Measurements from ENCODE around the gene EPHA7. TPM values are rescaled to one million over a fixed set of nuclear protein-coding genes. Genes with fewer than 3 reads are reported as not detected.
A peak's percentile ranks its signal among the peaks of the same experiment; 100 is the strongest.

Gene EPHA7
- total RNA-seq = 11.3 to 12.4 TPM (median 11.7 TPM) in 3 replicates

DNA sequence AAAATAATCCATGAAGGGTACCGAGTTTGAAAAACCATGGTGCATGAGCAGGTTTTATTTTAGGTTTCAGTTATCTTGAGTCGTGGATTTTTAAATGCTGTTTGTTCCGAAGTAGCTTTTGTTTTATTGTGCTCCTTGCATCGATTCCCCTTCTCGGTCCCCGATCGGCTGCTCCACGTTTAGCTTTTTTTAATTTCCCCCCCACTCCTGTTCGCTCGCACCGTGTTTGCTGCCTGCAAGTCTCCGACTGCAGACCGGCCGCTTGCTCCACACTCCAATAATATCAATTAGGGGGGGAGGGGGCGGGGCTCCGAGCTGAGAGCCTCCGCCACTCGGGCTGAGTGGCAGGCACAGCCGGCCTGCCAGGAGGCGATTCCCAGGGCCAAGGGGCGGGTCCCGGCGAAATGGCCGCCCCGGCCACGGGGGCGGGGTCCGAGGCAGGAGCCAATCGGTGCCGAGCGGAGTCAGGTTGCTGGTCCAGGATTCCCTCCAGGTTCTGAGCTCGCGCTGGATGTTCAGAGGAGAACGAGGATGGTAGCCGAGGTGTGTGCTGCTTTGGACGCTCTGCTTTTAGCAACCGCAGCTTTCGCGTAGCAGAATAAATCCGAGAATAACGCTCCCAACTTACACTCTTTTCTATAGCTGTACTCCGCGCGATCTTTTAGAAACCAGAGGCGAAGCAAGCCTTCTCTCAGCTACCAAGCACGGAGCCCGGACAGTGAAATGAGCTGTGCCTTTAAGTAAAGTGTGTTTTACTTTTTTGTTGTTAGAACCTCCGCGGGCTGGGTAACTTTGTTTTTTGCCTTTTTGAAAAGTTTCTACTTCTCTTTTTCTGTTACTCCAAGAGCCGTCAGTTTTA is at the start of gene EPHA7:
Gene EPHA7 (minus strand): TSS at position 256 of the 859 bp plus-strand sequence. CDS start 218 bp downstream, at position 38.
- Mint-ChIP-seq H3K9me3 (no peaks in the 10 kb centered on the region), H3K4me3 (peak within 1 kb of the TSS; percentile 95), H3K27me3 (ENCODE audit: low read depth) (peaks cover 39% of the 10 kb centered on the region), H3K36me3 (no peaks in the 10 kb centered on the region), H3K27ac (peak within 1 kb of the TSS; percentile 94), H3K4me1 (peaks cover 34% of the 10 kb centered on the region)
- peak; percentile 94 to 97 for DNase-seq (ENCODE audit: low spot score in 2 of 2, unreplicated experiment in 2 of 2)
- TF ChIP-seq, protein P1, sequence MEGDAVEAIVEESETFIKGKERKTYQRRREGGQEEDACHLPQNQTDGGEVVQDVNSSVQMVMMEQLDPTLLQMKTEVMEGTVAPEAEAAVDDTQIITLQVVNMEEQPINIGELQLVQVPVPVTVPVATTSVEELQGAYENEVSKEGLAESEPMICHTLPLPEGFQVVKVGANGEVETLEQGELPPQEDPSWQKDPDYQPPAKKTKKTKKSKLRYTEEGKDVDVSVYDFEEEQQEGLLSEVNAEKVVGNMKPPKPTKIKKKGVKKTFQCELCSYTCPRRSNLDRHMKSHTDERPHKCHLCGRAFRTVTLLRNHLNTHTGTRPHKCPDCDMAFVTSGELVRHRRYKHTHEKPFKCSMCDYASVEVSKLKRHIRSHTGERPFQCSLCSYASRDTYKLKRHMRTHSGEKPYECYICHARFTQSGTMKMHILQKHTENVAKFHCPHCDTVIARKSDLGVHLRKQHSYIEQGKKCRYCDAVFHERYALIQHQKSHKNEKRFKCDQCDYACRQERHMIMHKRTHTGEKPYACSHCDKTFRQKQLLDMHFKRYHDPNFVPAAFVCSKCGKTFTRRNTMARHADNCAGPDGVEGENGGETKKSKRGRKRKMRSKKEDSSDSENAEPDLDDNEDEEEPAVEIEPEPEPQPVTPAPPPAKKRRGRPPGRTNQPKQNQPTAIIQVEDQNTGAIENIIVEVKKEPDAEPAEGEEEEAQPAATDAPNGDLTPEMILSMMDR (IDR thresholded peaks at IDR 0.05; ENCODE audit: unreplicated experiment) = no peak

- H3K9me3 Mint-ChIP-seq = peaks cover 8% of the 10 kb centered on the region
- TF ChIP-seq, protein P1 (IDR thresholded peaks at IDR 0.05; ENCODE audit: unreplicated experiment) = no peak
- peaks cover 4% of the 10 kb centered on the region for H3K4me1 Mint-ChIP-seq
- H3K36me3 Mint-ChIP-seq = no peaks in the 10 kb centered on the region
- no peak overlapping the region for H3K4me3 Mint-ChIP-seq
- no peaks in the 10 kb centered on the region for H3K27me3 Mint-ChIP-seq (ENCODE audit: low read depth)
- no peak overlapping the region for H3K27ac Mint-ChIP-seq
- no peak for DNase-seq (ENCODE audit: low spot score in 2 of 2, unreplicated experiment in 2 of 2)
Measured at GRCh38 chr6:93468291-93468690, 48.9 kb upstream of the EPHA7 start.

GRCh38 chr6:93454533-93454932 is 35.2 kb upstream of the EPHA7 start:
- Mint-ChIP-seq H3K9me3 (no peaks in the 10 kb centered on the region), H3K27ac (no peak overlapping the region), H3K27me3 (ENCODE audit: low read depth) (peaks cover 2% of the 10 kb centered on the region), H3K4me1 (peaks cover 3% of the 10 kb centered on the region), H3K36me3 (no peaks in the 10 kb centered on the region), H3K4me3 (no peak overlapping the region)
- TF ChIP-seq, protein P1 (IDR thresholded peaks at IDR 0.05; ENCODE audit: unreplicated experiment) = no peak
- DNase-seq (ENCODE audit: low spot score in 2 of 2, unreplicated experiment in 2 of 2) = no peak

GRCh38 chr6:93453956-93454355 is 34.6 kb upstream of the EPHA7 start:
- Mint-ChIP-seq H3K4me1 (peaks cover 3% of the 10 kb centered on the region), H3K4me3 (no peak overlapping the region), H3K9me3 (no peaks in the 10 kb centered on the region), H3K36me3 (no peaks in the 10 kb centered on the region), H3K27ac (no peak overlapping the region), H3K27me3 (ENCODE audit: low read depth) (peaks cover 2% of the 10 kb centered on the region)
- no peak for DNase-seq (ENCODE audit: low spot score in 2 of 2, unreplicated experiment in 2 of 2)
- TF ChIP-seq, protein P1 (IDR thresholded peaks at IDR 0.05; ENCODE audit: unreplicated experiment) = no peak

GRCh38 chr6:93447874-93448273 is 28.5 kb upstream of the EPHA7 start:
- H3K9me3 Mint-ChIP-seq = peaks cover 5% of the 10 kb centered on the region
- no peak overlapping the region for H3K27ac Mint-ChIP-seq
- H3K36me3 Mint-ChIP-seq = no peaks in the 10 kb centered on the region
- no peak overlapping the region for H3K4me3 Mint-ChIP-seq
- TF ChIP-seq, protein P1 (IDR thresholded peaks at IDR 0.05; ENCODE audit: unreplicated experiment) = no peak
- H3K27me3 Mint-ChIP-seq (ENCODE audit: low read depth) = peaks cover 8% of the 10 kb centered on the region
- no peak for DNase-seq (ENCODE audit: low spot score in 2 of 2, unreplicated experiment in 2 of 2)
- H3K4me1 Mint-ChIP-seq = no peaks in the 10 kb centered on the region

Measured in mesothelial cell of epicardium (in vitro differentiated cells).